MM.1S (cell line): ENCODE measurements around the gene SDHA.
"Not testable (repeated sequence)": the region's sequence is repeated elsewhere in the genome, so short reads cannot be mapped to it uniquely, and the experiment has no call there.

Source experiments
- EZH2 ChIP-seq: fragments of 300-600 bp; sonication (generic); optimal IDR thresholded peaks from 2 replicates; pipeline ENCODE3; 2017; ENCODE audit warnings: low read depth, mild to moderate bottlenecking, antibody characterized with exemption, low read length, mixed read lengths
- EZH2phosphoT487 ChIP-seq: fragments of 300-600 bp; sonication (generic); IDR thresholded peaks from 2 replicates; pipeline ENCODE4 v1.6.1; 2018; ENCODE audit warnings: antibody characterized with exemption, low read length
- TF ChIP-seq, protein P1 (sequence below): fragments of 300-600 bp; sonication (generic); IDR thresholded peaks from 2 replicates; pipeline ENCODE4 v1.5.1; 2016; ENCODE audit warnings: antibody characterized with exemption, low read length, mixed read lengths

DNA sequence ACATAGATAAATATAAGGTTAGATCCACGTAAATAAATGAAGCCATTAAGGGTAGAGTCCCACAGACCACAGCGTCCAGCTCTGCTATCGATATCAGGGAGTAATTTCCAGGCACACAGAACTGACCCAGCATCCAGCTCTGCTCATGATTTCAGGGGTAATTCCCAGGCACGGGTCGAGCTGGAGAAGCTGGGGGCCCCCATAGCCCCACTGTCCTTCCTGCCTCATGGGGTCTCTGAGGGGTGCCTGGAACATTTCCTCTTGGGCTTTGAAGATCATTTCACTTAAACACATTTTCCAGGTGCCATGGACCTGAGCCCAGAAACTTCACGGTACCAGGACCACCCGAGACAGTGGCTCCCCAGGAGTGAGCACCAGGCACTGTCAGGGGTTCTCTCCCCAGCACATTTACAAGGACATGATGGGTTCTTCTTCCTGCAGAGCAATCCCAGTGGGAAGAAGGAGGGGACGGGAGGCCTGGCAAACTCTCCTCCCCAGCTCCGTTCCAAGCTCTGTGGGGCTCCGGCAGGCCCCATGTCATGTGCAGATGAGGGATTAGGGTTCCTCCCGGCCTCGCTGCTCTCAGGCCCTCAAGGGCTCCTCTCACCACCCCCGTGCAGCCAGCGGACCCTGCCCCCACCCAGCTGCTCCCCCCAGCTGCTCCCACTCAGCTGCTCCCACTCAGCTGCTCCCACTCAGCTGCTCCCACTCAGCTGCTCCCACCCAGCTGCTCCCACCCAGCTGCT, 80.0 kb downstream of the SDHA start:
- TF ChIP-seq, protein P1, sequence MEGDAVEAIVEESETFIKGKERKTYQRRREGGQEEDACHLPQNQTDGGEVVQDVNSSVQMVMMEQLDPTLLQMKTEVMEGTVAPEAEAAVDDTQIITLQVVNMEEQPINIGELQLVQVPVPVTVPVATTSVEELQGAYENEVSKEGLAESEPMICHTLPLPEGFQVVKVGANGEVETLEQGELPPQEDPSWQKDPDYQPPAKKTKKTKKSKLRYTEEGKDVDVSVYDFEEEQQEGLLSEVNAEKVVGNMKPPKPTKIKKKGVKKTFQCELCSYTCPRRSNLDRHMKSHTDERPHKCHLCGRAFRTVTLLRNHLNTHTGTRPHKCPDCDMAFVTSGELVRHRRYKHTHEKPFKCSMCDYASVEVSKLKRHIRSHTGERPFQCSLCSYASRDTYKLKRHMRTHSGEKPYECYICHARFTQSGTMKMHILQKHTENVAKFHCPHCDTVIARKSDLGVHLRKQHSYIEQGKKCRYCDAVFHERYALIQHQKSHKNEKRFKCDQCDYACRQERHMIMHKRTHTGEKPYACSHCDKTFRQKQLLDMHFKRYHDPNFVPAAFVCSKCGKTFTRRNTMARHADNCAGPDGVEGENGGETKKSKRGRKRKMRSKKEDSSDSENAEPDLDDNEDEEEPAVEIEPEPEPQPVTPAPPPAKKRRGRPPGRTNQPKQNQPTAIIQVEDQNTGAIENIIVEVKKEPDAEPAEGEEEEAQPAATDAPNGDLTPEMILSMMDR = not testable (repeated sequence)
- TF ChIP-seq EZH2, EZH2phosphoT487: not testable (repeated sequence)
